ENCODE results near the gene OLFM1.
"Not testable (repeated sequence)": the region's sequence is repeated elsewhere in the genome, so short reads cannot be mapped to it uniquely, and the experiment has no call there.

OLFM1 gene

DNA sequence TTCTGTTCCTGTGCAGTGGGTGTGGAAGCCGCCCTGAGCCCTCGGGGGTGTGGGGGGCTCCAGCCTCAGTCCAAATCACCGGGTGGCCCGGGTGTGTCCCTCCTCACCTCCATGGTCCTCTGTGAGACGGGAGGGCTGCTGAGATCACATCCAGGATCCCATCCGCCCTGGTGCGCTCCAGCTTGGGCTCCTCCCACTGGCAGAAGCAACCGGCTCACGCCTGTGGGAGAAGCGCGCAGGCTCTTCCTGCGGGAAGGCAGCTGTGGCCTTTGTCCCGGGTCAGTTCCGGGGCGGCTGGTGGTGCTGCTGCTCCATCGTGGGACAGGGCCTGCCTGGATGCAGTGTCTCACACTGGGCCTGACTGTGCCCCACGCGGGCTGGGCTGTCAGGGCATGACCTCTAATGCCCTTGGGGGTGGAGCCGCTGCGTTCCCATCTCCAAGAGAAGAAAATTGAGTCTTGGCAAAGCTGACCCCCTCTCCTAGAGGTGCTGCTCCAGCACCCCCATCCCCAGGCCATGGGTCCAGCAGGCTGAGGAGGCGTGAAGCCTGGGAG lies 18.5 kb downstream of the OLFM1 start:
- Histone ChIP-seq H3K9ac (ENCODE audit: low read depth, low read length) (no peak overlapping the region), H3K4me2 (ENCODE audit: low read length) (no peak overlapping the region), H3K9me3 (replicated peaks; ENCODE audit: low read length) (no peaks in the 10 kb centered on the region), H3K4me1 (ENCODE audit: control insufficient read depth, insufficient read depth, low read length) (no peaks in the 10 kb centered on the region), H3K36me3 (ENCODE audit: insufficient read depth, low read length) (no peaks in the 10 kb centered on the region), H3K4me3 (ENCODE audit: low read length) (no peak overlapping the region), H3K27me3 (ENCODE audit: control insufficient read depth, insufficient read depth, low read length) (no peaks in the 10 kb centered on the region)

DNA sequence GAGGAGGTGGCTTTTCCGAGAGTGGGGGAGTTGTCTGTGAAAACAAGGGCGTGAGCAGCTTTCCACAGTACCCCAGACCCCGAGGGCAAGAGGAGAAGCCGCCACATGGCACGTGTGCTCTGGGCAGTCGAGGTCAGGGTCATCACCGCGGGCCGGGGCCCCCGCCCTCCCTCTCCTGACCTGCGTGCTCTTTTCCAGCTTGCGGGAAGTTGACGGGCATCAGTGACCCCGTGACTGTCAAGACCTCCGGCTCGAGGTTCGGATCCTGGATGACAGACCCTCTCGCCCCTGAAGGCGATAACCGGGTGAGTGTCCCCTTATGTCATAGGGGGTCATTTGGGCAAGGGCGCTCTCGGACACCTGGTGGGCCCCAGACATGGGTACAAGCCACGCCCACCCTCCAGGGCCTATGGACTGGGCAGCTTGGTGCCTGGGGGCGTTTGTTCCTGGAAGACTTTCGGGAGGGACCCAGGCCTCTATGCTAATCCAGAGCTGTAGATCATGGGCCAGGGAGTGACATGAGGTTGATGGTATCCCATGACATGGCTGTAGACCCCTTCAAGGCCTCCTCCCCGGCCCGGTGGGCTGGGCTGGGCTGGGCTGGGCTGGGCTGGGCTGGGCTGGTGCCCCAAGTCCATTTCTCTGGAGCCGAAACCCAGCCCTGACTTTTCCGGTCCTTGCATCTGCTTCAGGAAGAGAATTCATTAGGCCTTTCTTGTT lies 19.2 kb downstream of the OLFM1 start:
- Histone ChIP-seq H3K27me3 (ENCODE audit: control insufficient read depth, insufficient read depth, low read length) (no peaks in the 10 kb centered on the region), H3K4me2 (ENCODE audit: low read length) (no peak overlapping the region)

DNA sequence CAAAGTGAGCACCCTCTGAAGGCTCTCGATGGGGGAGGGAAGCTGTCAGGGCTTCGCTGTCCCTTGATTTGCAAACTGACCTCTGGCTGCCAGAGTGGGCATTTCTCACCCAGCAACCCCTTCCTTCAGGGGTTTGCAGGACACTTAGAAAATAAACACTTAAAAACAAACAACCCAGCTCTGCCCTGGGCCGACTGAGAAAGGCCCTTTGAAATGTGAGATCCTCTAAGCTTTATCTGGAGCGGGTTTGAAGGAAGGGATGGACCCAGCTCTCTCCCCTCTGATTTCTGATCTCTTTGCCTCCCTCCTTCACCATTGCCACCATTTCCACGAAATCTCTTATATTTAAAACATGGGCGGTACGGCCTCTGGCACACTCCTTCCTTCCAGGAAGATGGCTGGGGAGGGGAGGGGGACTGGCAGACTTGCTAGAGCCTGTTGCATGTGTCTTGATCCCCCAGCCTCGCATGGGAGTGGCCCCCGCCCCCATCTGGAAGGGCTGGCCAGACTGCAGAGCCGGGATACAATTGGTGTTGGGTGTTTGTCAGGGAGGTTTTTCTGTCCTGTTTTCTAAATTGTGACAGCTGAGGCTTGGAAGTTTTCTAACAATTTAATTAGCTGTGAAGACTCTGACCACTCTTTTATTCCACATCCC lies 20.2 kb downstream of the OLFM1 start:
- no peak overlapping the region for H3K4me2 ChIP-seq (ENCODE audit: low read length)
- H3K4me1 ChIP-seq (ENCODE audit: control insufficient read depth, insufficient read depth, low read length) = no peaks in the 10 kb centered on the region
- no peaks in the 10 kb centered on the region for H3K36me3 ChIP-seq (ENCODE audit: insufficient read depth, low read length)
- no peaks in the 10 kb centered on the region for H3K27me3 ChIP-seq (ENCODE audit: control insufficient read depth, insufficient read depth, low read length)
- no peak overlapping the region for H3K9ac ChIP-seq (ENCODE audit: low read depth, low read length)
- no peak overlapping the region for H3K4me3 ChIP-seq (ENCODE audit: low read length)
- no peaks in the 10 kb centered on the region for H3K9me3 ChIP-seq (replicated peaks; ENCODE audit: low read length)

More for the DNA sequence above, 19.2 kb downstream of the OLFM1 start:
- Histone ChIP-seq H3K4me3 (ENCODE audit: low read length) (no peak overlapping the region), H3K4me1 (ENCODE audit: control insufficient read depth, insufficient read depth, low read length) (no peaks in the 10 kb centered on the region), H3K36me3 (ENCODE audit: insufficient read depth, low read length) (no peaks in the 10 kb centered on the region), H3K9ac (ENCODE audit: low read depth, low read length) (no peak overlapping the region), H3K9me3 (replicated peaks; ENCODE audit: low read length) (no peaks in the 10 kb centered on the region)

DNA sequence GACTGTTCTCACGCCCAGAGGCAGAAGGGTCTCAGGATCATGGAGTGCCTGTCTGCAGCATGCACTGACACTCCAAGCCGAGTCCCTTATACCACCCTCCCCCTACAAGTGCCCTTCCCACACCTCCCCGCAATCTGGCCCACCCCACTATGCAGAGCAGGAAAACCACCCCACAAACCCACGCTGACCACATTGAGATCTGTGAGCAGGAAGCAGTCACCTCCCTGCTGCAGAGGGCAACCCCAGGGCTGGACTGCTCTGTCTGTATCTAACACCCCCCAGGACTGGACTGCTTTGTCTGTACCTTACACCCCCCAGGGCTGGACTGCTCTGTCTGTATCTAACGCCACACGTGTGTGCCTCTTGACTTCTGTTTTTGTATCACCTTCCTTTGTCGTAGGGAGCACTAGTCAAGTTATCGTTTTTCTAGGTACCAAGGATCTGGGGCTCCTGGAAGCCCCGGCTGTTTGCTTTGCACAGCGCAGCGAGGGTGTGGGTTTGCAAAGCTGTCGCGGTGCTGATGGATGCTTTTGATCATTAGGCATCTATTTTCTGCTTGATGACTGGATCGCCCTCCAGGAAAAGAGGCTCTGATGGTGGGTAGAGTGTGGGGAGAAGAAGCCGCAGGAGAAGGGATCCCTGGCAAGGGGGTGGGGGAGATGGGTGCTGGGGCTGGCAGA lies 21.5 kb downstream of the OLFM1 start:
- Histone ChIP-seq H3K4me3 (ENCODE audit: low read length) (no peak overlapping the region), H3K27me3 (ENCODE audit: control insufficient read depth, insufficient read depth, low read length) (no peaks in the 10 kb centered on the region), H3K9me3 (replicated peaks; ENCODE audit: low read length) (no peaks in the 10 kb centered on the region), H3K36me3 (ENCODE audit: insufficient read depth, low read length) (no peaks in the 10 kb centered on the region), H3K4me2 (ENCODE audit: low read length) (no peak overlapping the region), H3K4me1 (ENCODE audit: control insufficient read depth, insufficient read depth, low read length) (no peaks in the 10 kb centered on the region), H3K9ac (ENCODE audit: low read depth, low read length) (no peak overlapping the region)

DNA sequence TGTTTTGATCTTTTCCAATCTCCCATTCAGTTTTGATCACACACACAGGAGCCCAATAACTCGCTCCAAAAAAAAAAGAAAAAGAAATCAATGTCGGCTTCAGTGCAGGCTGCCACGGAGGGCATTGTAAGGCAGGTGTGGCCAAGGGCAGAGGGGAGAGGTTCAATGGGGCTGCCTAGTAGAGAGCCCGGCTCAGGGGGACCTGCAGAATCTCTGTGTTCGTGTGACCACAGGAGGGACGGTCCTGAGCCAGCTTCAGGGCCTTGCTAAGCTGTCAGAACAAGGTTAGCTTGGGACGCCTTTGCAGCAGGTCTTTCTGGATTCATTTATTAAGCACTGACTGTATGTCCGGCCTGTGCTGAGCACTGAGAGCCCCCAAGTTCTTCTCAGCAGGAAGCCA lies 22.2 kb downstream of the OLFM1 start:
- Histone ChIP-seq H3K4me1 (ENCODE audit: control insufficient read depth, insufficient read depth, low read length) (no peaks in the 10 kb centered on the region), H3K4me2 (ENCODE audit: low read length) (no peak overlapping the region), H3K4me3 (ENCODE audit: low read length) (no peak overlapping the region), H3K9ac (ENCODE audit: low read depth, low read length) (no peak overlapping the region), H3K36me3 (ENCODE audit: insufficient read depth, low read length) (no peaks in the 10 kb centered on the region), H3K9me3 (replicated peaks; ENCODE audit: low read length) (no peaks in the 10 kb centered on the region), H3K27me3 (ENCODE audit: control insufficient read depth, insufficient read depth, low read length) (no peaks in the 10 kb centered on the region)

DNA sequence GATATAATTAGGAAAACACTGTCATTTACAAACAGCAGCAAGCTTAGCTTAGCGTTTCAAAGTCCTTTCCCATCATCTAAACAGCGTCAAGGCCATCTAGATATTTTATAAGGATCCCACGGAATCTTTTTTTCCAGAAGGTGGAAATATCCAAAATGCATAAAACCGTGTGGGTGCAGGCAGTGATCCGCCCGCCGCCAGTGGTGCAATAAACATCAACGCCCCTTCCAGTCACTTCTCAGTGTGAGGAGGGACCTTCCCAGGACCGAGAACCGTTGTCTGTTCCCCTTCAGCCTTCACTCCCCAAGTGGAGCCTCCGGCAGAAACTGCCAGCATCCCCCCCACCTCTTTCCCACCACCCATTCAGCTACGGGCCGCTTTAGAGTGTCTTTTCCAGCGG lies 22.9 kb downstream of the OLFM1 start:
- H3K9me3 ChIP-seq (replicated peaks; ENCODE audit: low read length) = no peaks in the 10 kb centered on the region
- no peak overlapping the region for H3K4me3 ChIP-seq (ENCODE audit: low read length)
- H3K4me2 ChIP-seq (ENCODE audit: low read length) = no peak overlapping the region
- no peak overlapping the region for H3K9ac ChIP-seq (ENCODE audit: low read depth, low read length)
- no peaks in the 10 kb centered on the region for H3K27me3 ChIP-seq (ENCODE audit: control insufficient read depth, insufficient read depth, low read length)
- H3K4me1 ChIP-seq (ENCODE audit: control insufficient read depth, insufficient read depth, low read length) = no peaks in the 10 kb centered on the region
- H3K36me3 ChIP-seq (ENCODE audit: insufficient read depth, low read length) = no peaks in the 10 kb centered on the region

DNA sequence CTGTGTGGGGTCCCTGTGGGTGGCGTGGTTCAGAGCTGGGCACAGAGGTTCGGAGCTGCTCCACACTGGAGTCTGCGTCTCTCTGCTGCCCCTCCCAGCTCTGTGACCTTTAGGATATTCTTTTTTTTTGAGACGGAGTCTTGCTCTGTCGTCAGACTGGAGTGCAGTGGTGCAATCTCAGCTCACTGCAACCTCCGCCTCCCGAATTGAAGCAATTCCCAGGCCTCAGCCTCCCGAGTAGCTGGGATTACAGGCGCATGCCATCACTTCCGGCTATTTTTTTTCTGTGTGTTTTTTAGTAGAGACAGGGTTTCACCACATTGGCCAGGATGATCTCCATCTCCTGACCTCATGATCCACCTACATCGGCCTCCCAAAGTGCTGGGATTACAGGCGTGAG lies 24.1 kb downstream of the OLFM1 start:
- H3K4me2 ChIP-seq (ENCODE audit: low read length); H3K36me3 ChIP-seq (ENCODE audit: insufficient read depth, low read length); H3K9me3 ChIP-seq (replicated peaks; ENCODE audit: low read length); H3K4me1 ChIP-seq (ENCODE audit: control insufficient read depth, insufficient read depth, low read length); H3K4me3 ChIP-seq (ENCODE audit: low read length); H3K9ac ChIP-seq (ENCODE audit: low read depth, low read length); H3K27me3 ChIP-seq (ENCODE audit: control insufficient read depth, insufficient read depth, low read length): not testable (repeated sequence)

DNA sequence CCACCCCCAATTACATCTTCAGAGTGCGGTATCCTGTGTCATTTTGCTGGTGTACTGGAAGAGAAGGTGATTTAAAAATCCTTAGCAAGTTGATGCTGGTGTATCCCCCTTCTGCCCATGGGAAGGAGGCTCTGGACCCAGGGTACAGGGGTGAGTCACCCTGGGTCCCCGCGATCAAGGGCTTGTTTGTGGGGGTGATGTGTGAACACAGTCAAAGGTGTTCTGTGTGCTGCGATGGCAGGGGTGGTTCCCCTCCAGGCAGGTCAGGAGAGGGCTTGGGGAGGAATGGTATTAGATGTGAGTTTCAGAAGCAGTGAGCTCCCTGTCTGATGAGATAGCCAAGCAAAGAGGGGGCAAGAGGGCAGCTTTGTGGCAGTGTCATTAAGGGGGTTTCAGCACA lies 28.9 kb downstream of the OLFM1 start:
- H3K9me3 ChIP-seq (replicated peaks; ENCODE audit: low read length) = no peaks in the 10 kb centered on the region

DNA sequence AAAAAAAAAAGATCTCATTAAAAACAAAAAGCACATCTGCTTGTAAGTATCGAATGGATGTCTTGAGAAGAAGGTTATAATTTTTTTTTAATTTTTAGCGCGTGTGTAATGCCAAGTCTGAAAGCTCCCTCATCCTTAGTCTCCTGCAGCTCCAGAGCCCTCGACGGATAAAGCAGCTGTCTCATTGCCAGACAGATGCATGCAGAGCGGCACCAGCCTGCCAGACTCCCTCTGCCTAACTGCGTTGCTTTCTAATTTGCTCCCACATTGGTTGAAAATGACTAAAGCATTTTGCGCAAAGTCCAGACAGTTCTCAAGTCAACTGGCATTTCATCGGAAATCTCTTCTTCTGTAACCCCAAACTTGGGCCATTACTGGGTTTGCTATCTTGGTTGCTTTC lies 29.4 kb downstream of the OLFM1 start:
- H3K9ac ChIP-seq (ENCODE audit: low read depth, low read length) = no peak overlapping the region
- H3K4me2 ChIP-seq (ENCODE audit: low read length) = no peak overlapping the region
- no peaks in the 10 kb centered on the region for H3K4me1 ChIP-seq (ENCODE audit: control insufficient read depth, insufficient read depth, low read length)
- no peaks in the 10 kb centered on the region for H3K36me3 ChIP-seq (ENCODE audit: insufficient read depth, low read length)
- no peaks in the 10 kb centered on the region for H3K27me3 ChIP-seq (ENCODE audit: control insufficient read depth, insufficient read depth, low read length)
- no peaks in the 10 kb centered on the region for H3K9me3 ChIP-seq (replicated peaks; ENCODE audit: low read length)
- no peak overlapping the region for H3K4me3 ChIP-seq (ENCODE audit: low read length)

More for the DNA sequence above, 28.9 kb downstream of the OLFM1 start:
- no peaks in the 10 kb centered on the region for H3K27me3 ChIP-seq (ENCODE audit: control insufficient read depth, insufficient read depth, low read length)
- no peaks in the 10 kb centered on the region for H3K4me1 ChIP-seq (ENCODE audit: control insufficient read depth, insufficient read depth, low read length)
- no peak overlapping the region for H3K9ac ChIP-seq (ENCODE audit: low read depth, low read length)
- no peaks in the 10 kb centered on the region for H3K36me3 ChIP-seq (ENCODE audit: insufficient read depth, low read length)
- no peak overlapping the region for H3K4me2 ChIP-seq (ENCODE audit: low read length)
- H3K4me3 ChIP-seq (ENCODE audit: low read length) = no peak overlapping the region

DNA sequence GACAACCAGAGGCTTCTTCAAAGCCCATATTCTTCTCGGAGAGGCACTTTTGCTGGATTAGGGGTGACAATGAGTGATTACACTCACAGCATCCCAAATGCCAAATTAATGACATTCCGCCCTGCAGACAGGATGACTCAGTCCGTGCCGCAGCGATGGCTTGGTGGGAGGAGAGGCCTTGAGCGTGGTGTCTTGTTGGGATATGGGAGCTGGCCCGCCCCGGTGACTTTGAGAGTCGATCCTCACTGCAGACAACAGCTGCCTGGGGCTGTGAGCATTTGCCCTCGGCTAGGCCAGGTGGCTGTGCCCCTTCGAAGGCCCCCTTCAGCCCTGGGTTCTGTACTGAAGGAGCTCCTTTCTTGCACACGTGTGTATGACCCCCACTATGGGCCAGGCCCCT lies 29.8 kb downstream of the OLFM1 start:
- no peaks in the 10 kb centered on the region for H3K9me3 ChIP-seq (replicated peaks; ENCODE audit: low read length)
- H3K4me3 ChIP-seq (ENCODE audit: low read length) = no peak overlapping the region
- no peak overlapping the region for H3K9ac ChIP-seq (ENCODE audit: low read depth, low read length)
- H3K4me1 ChIP-seq (ENCODE audit: control insufficient read depth, insufficient read depth, low read length) = no peaks in the 10 kb centered on the region
- no peak overlapping the region for H3K4me2 ChIP-seq (ENCODE audit: low read length)
- H3K36me3 ChIP-seq (ENCODE audit: insufficient read depth, low read length) = no peaks in the 10 kb centered on the region
- H3K27me3 ChIP-seq (ENCODE audit: control insufficient read depth, insufficient read depth, low read length) = no peaks in the 10 kb centered on the region

DNA sequence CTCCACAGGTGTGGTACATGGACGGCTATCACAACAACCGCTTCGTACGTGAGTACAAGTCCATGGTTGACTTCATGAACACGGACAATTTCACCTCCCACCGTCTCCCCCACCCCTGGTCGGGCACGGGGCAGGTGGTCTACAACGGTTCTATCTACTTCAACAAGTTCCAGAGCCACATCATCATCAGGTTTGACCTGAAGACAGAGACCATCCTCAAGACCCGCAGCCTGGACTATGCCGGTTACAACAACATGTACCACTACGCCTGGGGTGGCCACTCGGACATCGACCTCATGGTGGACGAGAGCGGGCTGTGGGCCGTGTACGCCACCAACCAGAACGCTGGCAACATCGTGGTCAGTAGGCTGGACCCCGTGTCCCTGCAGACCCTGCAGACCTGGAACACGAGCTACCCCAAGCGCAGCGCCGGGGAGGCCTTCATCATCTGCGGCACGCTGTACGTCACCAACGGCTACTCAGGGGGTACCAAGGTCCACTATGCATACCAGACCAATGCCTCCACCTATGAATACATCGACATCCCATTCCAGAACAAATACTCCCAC lies 32.1 kb downstream of the OLFM1 start:
- no peak overlapping the region for H3K4me3 ChIP-seq (ENCODE audit: low read length)
- H3K27me3 ChIP-seq (ENCODE audit: control insufficient read depth, insufficient read depth, low read length) = no peaks in the 10 kb centered on the region
- no peak overlapping the region for H3K9ac ChIP-seq (ENCODE audit: low read depth, low read length)
- H3K36me3 ChIP-seq (ENCODE audit: insufficient read depth, low read length) = no peaks in the 10 kb centered on the region
- H3K4me2 ChIP-seq (ENCODE audit: low read length) = no peak overlapping the region
- no peaks in the 10 kb centered on the region for H3K4me1 ChIP-seq (ENCODE audit: control insufficient read depth, insufficient read depth, low read length)
- no peaks in the 10 kb centered on the region for H3K9me3 ChIP-seq (replicated peaks; ENCODE audit: low read length)
